Activated CD4-positive, alpha-beta T cell treated with anti-CD3 and anti-CD28 coated beads, Interleukin-2, amount 50 U/mL, for 24 hours (primary cell): Measurements from ENCODE around the gene SLC26A4.

Experiments
- DNase-seq, 2 donors: peaks; one replicate each; pipeline ENCODE4 v3.0.0-alpha.2; 2020; ENCODE audit warnings: low read depth in 1 of 2, low spot score in 1 of 2

The SLC26A4 gene

DNA sequence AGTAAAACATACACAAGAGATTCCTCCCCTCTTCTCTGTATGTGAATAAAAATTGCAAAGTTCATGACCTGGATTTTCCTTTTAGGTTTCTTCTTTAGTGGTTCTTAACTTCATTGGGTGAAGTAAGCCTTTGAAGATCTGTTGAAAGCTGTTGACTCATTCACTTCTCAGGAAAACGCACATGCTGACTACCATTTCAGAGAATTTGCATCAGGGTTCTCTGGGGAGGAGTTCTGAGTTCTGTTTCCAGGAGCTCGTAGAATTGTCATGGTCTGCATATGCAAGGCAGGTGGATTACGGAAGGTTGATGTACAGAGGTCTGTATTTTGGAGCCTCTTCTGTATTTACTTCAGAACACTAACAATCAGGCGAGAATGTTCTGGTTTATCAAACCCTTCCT, 962 bp upstream of the SLC26A4 start:
- DNase-seq = peak in 1 of 2 donors; percentile 68

- DNase-seq = peak; percentile 15 to 18
Measured at GRCh38 chr7:107661081-107661864, 645 bp downstream of the SLC26A4 start.

- DNase-seq = no peak
Measured at GRCh38 chr7:107661865-107662379, 1.3 kb downstream of the SLC26A4 start.

GRCh38 chr7:107663196-107663595, 2.6 kb downstream of the SLC26A4 start:
- DNase-seq = no peak

DNA sequence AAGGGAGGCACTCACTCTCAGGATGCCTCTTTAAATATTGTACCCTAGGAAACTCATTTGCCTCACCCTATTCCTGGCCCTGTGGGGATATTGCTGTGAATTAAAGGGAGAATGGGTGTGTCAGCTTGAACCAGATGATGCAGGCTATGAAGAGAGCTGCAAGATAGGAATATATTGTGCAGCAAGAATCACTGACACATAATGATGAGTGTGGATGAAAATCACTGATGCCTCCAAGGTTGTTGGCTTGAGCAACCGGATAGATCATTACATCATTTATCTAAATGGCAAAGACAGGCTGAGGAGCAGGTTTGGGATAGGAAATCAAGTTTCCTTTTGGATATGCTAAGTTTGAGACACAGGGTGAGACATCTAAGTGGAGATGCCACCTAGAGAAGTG, 6.2 kb downstream of the SLC26A4 start:
- no peak for DNase-seq

GRCh38 chr7:107667341-107667740, 6.7 kb downstream of the SLC26A4 start:
- DNase-seq = no peak

GRCh38 chr7:107668296-107668695, 7.7 kb downstream of the SLC26A4 start:
- no peak for DNase-seq

GRCh38 chr7:107672183-107672582, 11.6 kb downstream of the SLC26A4 start:
- no peak for DNase-seq

DNA sequence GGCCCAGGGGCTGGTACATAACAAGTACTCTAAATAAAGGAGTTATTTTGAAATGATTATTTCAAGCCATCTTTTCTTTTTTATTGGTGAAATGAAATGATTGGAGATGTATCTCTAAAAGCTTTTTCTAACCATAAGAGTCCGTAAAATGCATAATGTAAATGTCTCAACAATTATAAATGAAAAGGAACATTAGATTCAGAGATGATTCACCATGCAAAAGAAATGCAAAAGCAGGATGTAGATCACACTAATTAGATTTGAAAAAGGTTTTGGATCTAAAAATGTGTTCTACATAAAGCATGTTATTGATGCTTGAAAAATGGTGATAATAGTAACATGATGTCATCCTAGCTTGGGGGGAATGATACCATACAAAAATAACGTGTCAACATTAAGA, 15.6 kb downstream of the SLC26A4 start:
- no peak for DNase-seq

GRCh38 chr7:107678110-107678753, 17.6 kb downstream of the SLC26A4 start:
- DNase-seq = no peak

- DNase-seq = no peak
Measured at GRCh38 chr7:107680478-107680877, 19.9 kb downstream of the SLC26A4 start.

DNA sequence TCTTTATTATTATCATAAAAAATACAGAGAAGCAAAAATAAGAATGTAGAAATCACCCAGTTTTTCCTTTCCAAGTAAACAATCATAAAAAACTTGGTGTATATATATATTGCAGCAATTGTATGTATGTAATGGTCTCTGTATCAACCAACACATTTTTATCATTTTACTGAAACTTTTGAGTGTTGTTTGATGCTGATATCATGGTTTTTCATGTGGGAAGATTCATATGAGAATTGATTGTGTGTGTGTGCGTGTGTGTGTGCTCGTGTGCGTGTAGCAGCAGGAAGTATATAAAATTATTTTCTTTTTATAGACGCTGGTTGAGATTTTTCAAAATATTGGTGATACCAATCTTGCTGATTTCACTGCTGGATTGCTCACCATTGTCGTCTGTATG, 22.3 kb downstream of the SLC26A4 start:
- DNase-seq = no peak

DNA sequence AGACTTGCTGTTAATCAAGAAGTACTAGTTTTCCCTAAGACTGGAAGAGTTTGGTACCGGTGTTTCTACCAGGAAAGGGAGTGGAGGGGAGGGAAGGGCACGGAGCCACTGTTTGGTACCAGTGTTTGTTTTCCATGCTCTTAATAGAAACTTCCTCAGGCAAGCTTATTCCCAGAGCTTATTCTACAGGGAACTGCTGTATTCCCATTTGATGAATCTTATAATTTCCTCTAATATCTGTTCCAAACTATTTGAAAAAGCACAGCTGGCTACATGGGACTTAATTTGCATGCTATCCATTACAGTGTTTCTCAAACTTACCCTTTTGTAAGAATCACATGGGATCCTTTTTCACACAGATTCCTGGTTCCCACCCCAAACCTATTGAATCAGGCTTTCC, 23.7 kb downstream of the SLC26A4 start:
- DNase-seq = no peak

DNA sequence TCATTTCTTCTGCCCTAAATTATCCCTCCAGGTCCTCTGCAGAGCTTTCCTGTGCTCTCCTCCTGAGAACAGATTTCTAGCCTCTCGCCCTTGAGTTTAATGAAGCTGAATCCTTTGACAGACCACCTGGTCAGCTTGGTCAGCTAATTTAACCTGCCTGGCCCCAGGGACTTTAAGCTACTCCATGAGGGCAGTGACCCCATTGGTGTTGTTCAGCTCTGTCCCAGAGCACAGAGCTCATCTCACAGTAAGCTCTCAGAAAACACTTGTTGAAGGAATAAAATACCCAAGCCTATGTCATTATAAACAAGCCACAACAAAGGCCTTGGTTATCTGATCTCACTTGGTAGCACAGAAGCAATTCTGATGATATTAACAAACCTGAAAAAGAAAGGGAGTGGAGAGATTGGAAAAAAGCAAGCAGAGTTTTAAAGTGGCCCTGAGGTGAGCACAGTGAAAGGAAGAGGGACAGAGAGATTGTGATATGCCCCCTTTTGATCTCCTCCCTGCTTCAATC, 24.4 kb downstream of the SLC26A4 start:
- no peak for DNase-seq

- DNase-seq = no peak
Measured at GRCh38 chr7:107686816-107687387, 26.3 kb downstream of the SLC26A4 start.

DNA sequence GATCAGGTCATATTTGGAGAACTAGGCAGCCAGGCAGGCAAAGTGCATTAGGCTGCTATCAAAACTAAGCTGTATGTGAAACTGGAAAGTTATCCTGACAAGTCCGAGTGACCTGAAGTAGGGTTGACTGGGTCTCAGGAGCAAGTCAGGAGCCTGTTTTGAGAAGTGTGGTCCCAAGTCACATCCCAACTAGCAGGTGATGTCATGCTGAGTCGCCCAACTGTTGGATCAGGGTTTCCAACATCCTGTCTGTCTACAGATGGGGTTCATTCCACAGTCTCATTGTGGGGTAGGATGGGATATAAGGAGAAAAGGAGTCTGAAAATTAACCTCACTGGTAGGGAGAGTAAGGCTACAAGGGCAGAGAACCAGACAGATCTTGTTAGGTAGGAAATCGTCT, 27.0 kb downstream of the SLC26A4 start:
- DNase-seq = no peak

- DNase-seq = no peak
Measured at GRCh38 chr7:107689553-107689952, 28.9 kb downstream of the SLC26A4 start.

GRCh38 chr7:107690084-107690483, 29.5 kb downstream of the SLC26A4 start:
- DNase-seq = no peak

DNA sequence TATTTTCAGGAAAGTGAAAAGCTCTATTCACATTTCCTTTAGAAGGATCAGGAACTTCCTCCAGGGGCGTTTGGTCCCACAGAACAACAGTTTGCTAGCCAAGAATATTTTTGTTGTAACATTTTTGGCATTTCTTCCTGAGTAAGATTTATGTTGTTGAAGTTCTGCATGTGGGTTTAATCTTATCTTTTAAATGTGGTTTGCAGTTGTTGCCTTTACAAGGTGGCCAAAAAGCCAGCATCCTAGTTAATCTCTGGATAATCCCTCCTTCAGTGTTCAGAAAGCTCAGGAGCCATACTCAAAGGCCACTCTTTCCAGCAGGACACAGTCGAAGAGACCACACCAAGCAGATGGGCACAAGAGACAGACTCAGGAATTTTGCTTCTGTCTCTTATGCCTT, 30.0 kb downstream of the SLC26A4 start:
- DNase-seq = no peak

DNA sequence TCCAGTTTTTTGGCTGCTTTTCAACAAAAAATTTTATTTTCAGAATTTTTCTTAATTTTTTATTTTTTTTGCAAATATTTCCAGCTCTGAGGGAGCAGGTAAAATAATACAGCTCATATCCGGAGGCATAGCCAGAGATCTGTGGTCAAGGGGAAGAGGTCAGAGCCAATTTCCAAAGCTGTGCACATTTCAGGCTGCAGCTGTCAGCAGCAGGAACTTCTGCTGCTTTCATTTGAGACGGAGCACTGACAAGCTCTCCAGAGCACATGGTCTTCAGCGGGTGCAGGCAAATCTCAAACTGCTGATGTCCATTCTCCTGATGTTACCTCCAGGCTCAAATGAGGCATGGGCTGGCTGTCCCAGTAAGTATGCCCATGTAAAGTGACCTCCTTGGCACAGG, 31.1 kb downstream of the SLC26A4 start:
- no peak for DNase-seq

DNA sequence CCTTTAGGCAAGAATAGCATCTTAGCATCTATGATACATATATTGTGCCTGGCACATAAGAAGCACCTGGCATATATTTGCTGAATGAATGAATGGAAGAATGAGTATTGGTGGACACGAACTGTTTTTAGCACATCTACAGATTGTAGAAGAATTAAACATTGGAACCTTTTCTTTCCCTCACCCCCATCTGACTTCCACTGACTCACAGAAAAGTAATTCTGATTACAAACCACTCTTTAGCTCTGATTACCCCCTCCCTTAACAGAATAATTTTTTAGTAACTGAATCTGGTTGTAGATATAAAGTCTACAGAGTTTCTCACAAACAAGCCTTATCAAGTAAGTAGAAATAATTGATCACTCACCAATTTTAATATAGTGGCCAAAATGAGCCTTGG, 31.9 kb downstream of the SLC26A4 start:
- DNase-seq = no peak

DNA sequence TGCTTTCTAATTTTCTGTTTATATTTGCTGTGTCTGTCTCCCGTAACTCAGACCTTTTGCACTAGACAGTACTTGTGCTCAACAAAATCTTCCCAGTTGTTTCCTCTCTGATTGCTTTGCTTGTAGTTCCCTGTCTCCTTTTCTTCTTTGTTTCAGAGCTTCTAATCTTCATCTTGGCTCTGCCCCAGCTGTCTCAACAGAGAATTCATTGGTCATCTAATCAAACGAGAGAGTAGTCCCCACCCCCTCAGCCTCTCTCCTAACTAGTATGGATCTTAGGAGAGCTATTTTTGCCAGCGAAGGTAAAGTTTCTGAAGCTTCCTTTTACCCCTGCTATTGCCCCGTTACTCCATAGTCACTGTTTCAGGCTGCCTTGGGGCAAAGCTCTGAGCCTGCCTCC, 32.8 kb downstream of the SLC26A4 start:
- no peak for DNase-seq
